GM21360 (cell line): ENCODE results near the gene TNS1.

ENCODE experiments used
- ATAC-seq: cut with Tn5 transposase; IDR thresholded peaks from one replicate; pipeline ENCODE4 v1.9.1; 2021; ENCODE audit warnings: mild to moderate bottlenecking, moderate library complexity; ENCODE audit not compliant: unreplicated experiment

The TNS1 gene

DNA sequence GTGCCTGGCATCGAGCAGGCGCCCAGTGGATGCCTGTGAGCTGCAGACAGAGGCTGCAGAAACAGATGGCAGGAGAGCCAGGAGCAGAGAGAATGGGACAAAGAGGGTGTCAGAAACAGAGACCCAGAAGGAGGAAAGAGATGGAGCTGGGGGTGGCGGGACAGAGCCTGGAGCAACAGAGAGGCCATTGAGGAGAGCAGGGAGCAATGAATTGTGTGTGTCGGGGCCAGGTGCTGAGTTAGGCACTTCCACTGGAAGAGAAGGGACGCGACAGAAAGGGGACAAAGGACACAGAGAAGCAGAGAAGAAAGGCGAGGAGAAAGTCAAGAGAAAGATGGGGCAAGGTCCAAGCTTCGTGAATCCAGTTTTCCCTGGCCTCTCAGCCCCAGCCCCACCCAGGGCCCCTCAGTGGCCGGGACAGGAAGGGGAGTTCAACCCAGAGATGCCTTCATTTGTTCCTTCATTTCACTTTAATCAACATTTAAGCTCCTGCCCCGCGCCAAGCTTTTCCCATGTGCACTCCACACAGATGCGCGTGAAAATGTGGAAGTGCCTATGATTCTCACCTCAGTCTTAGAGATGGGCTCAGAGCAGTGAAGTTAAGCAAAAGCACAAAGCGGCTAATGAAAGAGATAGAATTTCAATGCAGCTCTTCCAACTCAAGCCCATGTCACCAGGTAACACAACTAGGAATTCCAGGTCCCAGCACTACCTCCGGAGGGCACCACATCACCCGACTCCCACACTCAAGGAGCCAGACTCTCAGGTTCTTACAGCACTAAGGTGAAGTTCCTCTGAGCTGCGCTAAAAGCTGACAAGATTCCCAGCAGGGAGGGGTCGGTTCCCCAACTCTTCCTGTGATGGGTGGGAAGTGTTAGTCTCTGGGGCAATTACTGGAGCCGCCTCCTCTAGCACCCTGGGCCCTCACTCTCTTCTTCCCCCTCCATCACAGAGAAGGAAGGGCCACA lies 55.1 kb downstream of the TNS1 start:
- ATAC-seq, result no peak

DNA sequence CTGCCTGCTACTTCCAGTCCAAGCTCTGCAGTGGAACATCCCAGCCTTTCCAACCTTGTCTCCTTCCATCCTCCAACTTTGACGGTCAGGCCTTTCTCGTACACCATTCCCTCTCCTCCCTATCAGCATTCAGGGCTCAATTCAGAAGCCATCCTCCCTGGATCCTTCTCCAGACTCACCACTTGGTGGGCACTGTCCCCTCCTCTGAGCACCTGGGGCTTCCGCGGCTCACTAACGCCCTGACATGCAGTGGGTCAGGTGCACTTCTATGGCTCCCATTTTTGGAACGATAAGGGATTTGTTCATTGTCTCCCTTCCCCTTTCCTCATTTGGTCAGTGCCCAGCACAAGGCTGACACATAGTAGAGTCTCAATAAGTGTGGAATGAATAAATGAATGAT lies 56.7 kb downstream of the TNS1 start:
- no peak for ATAC-seq

DNA sequence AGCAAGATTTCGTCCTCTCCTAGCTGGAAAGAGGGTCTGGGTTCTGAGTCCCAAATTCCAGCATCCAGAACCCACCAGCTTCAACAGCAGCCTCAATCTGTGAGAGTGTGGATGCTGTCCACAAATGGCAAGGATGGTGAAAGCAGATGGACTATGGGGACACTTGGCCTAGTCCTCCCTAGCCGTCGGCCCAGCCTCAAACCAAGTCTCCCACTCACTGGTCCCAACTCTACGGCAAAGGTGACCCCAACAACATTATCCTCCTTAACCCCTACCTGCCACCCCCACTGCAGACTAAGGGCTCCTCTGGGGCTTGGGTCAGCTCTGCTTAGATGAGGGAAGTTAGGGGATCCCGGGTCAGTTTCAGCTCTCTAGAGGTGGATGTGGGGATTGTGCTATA lies 57.3 kb downstream of the TNS1 start:
- no peak for ATAC-seq

DNA sequence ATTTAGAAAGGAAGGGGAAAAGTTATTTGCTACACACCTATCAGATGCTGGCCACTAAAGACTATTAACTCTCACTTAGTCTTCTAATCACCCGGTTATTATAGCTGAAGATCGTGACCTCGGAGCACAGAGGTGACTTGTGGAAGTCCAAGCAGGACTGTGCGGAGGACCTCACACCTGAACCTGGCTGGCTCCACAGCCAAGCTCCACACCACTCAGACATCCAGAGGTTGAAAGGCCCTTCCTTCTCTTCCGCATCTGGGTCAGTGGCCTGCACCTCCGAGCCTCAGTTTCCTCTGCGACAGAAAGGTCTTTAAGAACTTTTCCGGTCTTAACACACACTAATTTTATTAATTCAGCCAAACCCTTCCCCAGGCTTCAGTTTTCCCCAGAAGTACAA lies 57.9 kb downstream of the TNS1 start:
- no peak for ATAC-seq

DNA sequence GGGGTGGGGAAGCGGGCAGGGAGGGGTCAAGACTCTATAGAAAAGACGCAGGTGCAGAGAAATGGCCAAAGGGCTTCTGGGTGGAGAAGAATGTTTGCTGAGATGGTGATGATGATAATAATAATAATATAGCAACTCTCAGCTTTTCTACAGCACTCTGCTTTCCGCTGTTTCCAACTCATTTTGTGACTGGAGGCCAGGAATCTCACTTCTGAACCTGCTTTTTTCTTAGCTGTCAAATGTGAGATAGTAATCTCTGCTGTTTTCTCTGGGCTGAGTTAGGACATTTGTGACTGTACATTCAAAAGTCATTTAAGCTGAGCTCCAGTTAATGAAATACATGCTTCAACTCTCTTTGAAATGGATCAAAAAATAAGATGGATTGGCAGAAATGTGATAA lies 58.4 kb downstream of the TNS1 start:
- no peak for ATAC-seq

DNA sequence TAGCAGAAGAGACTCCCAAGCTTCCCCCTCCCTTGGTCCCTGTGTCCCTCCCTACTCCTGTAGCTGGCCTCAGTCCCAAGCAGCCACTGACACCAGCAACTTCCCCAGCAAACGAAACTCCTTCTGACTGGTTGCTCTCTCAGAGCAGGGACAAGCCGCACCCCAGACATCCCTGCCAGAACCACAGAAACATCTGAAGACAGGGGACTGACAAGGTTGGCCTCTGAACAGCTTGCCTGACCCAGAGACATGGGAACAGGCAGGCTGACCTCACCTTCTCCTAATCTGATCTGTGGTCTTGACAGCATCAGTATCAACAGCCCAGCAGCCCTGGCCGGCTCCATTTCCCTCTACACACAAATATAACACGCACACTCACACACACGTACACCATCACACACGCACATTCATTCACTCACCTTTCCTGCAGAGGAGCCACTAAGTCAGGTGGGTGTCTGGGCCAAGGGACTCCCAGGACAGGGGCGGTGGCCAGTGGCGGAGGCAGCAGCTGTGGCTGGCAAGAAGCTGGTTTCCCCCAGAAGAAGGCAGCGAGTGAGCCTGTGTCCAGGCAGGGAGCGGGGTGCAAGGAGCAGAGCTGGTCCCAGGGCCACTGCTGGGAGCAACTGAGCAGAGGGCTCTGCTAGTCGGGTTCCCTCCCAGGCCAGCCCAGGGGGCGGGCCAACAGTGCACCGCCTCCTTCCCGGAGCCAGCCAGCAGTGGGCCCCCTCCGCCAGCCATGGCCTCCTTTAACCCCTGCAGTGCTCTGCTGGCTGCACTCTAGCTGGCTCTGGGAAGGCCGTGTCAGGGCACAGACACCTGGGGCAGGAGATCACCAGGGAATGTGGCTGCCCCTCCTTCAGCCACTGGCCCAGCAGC lies 59.1 kb downstream of the TNS1 start:
- ATAC-seq, result no peak

DNA sequence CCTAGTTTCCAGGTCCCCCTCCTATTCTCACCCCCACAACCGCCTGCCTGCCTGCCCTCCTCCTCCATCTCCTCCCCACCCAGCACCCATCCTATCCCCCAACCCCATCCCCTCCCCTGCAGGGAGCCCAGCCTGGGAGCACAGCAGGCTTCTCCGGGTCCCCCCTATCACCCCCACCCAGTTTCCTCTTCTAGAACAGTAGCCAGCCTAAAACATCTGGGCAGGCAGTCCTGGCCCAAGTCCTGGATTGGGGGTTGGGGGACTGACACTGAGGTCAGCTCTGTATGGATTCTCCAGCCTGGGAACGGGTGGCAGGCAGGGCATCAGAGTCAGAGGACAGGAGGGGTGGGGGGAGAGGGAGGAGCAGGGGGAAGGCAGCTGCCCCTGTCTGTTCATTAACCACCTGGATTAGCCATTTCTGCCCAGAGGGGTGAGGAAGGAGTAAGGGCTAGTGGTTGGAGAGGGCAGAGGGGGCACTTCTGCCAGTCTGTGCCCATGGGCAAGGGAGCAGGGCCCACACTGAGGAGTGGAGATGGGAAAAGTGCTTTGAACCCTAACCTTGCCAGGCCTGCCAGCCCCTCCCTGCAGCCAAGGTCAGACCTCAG lies 60.0 kb downstream of the TNS1 start:
- ATAC-seq, result no peak

DNA sequence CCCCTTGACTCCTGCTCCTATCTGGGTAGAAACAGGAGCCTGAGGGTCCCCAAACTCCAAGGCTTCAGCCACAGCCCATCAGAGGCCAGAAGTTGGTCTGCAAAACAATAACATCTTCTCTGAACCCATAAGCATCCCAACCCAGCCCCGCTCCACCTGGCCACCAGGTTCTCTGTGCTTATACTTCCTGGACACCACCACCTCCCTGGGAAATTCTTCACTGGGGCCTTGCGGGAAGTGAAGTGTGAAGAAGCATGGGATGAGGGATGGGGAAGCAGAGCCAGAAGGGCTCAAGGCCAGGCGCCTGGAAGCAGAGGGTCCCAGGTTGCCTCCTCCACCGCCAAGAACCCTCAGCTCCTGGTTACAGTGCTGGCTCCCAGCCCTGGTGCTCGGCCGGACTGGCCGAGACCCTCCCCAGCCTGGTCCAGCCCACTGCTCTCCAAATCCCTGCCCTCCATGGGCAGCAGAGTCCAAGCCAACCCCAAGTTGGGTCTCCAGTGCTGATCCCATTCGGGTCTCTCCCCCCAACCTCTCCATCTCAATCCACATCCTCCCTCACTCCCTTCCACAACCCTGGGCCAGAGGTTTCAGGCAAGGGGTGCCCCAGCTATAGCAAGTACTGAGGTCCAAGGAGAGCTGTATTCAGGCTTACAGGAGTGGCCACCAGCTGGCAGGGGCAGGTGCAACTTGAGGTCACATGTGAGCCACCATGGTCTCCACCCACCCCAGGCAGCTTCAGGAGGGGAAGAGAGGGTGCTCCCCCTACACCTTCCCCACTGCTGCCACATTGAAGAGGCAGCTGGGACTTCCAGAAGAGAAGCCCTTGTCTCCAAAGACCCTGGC lies 60.7 kb downstream of the TNS1 start:
- no peak for ATAC-seq

DNA sequence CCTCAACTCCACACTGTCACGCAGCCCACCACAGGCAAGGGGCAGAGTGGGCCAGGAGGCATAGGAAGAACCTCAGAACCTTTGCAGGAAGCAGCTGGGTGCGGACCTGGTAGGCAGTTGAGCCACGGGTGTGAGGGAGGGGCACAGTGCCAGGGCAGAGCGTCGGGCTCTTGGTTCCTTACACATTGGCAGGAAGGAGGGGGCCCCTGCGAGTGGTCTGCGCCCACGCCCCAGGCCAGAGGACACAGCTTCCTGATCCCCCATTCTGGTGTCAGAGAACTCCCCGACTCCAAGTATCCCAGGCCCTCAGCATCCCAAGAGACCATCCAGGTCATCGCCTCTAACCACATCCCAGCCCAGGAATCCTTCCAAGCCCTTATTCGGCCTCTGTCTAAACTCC lies 61.5 kb downstream of the TNS1 start:
- no peak for ATAC-seq

DNA sequence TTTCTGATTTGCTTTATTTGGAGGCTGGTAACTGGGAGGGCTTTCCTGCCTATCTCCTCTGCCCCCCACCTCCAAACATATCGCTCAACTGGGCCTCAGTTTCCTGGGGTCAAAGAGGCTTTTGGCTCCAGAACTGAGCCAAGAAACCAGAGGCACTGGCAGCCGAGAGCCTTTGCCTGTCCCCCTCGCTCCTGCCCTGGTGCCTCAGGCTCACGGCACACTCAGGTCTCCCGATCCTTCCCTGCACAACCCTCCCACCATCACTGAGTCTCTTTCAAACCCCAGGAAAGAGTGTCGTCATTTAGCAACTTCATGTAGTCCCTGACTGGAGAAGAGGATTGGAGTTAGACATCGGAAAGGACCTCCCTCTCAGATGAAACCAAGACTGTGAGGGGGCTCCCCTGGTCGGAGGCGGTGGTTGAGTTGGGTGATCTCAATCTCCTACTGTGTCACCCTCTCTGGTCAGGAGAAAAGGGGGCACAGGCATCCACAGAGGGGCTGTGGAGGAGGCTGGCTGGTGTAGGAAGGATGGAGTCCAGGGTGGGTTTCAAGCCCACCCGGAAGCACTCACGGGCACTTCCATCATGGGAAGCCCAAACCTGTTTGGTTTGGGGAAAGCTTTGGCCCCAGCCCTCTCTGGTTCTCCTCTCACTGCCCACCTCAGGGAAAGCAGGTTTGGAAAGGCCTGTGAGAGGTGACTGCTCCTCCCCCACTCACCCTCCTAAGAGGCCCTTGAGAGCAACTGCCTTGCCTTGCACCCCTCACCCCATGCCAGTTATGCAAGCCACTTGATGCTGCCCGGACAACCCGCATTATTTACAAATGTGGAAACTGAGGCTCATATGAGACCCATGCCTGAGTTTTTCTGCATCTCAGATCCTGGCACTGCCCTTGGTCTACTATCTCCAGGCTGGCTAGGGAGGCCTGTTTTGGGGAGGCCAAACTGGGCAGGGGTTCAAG lies 62.3 kb downstream of the TNS1 start:
- ATAC-seq, result no peak

DNA sequence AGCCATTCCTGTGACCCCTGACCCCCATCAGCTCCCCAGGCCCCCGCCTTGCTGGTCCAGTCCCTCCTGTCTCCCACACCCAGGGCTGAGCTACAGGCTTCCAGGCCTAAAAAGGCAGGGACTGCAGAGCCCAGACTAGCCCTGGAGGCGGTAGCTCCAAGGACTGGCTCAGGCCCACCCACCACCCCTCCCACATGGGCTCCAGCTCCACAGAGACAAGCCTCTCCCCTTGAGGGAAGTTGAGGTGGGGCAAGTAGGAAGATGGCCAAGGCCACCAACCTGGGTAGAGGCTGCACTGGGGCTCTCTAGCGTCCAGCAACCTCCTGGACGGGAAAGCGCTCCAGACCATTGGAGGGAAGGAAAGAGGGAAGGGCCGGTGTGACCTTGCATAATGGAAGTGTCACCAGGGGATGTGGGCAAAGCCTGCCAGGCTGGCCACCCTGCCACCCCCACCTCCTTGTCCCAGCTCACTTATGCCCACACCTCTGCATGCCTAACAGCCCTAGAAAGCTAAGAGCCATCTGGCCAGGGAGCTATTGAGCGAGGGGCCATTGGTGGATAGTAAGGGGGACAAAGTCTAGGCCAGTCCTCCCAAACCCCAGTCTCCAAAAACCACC lies 63.1 kb downstream of the TNS1 start:
- no peak for ATAC-seq

DNA sequence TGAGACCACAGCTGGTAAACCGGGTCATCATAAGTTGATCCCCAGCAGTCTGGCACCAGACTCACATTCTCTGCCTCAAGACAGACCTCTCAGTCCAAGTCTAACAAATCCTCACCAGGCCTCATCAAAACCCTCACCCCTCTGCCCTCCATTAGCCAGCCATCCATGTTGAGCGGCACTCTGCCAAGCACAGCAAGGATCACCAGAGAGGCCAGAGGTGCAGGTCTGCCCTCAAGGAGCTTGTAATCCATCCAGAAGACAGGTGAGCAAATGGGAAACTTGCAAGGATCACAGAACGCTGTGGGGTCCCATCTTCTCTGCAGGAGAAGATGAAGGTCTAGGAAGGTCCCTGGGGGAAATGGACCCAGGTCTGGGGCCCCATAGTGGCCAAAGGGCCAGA lies 63.6 kb downstream of the TNS1 start:
- no peak for ATAC-seq

DNA sequence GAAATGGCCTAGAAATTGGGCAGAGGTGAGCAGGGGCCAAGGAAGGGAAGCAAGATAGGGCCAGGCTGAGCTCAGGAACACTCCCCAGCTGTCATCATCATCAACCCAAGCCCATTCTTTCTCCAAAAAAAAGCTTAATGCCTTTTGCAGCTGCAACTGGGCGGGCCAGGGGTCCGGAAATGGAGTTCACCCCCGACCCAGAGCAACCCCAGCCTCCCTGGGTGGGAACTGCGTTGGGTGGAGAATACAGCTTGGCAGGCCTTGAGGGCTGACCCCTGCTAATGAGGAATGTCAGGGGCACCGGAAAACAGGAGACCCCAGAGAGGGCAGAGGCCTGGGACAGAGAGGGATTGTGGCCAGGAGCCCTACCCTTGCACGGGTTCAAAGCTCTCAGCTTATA lies 64.8 kb downstream of the TNS1 start:
- no peak for ATAC-seq

DNA sequence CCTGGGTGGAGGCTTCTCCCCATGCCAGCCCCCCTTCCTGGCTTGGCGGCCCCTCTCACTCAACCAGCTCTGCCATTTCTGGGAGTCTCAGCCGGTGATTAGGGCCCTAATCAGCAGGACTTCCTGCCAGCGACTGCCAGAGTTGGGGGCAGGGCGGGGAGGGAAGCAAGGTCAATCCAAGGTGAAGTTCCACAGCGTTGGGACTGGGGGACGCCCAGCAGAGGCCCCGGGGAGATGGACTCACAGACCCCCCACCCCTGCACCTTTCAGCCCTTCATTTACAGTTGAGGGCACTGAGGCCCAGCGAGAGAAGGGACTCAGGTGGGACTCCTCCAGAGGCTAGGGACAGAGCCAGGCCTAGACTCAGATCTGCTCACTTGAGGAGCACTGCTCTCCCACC lies 65.3 kb downstream of the TNS1 start:
- ATAC-seq, result no peak

DNA sequence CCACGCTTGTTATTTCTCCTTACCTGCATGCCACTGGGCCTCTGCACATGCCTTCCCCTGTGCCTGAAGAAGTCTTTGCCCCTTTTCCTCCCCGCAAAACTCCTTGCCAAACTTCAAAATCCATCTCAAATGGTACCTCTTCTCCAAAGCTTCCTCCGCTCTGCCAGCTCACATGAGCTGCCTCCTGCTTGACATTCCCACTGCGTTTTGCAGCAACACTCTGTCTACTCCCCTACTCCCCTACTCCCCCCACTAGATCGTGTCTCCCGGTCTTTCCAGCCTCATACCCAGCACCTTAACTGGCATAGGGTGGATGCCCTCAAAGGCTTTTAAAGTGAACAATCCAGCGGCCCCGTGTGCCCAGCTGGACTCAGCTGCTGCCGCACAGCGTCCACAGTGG lies 65.8 kb downstream of the TNS1 start:
- ATAC-seq, result no peak

DNA sequence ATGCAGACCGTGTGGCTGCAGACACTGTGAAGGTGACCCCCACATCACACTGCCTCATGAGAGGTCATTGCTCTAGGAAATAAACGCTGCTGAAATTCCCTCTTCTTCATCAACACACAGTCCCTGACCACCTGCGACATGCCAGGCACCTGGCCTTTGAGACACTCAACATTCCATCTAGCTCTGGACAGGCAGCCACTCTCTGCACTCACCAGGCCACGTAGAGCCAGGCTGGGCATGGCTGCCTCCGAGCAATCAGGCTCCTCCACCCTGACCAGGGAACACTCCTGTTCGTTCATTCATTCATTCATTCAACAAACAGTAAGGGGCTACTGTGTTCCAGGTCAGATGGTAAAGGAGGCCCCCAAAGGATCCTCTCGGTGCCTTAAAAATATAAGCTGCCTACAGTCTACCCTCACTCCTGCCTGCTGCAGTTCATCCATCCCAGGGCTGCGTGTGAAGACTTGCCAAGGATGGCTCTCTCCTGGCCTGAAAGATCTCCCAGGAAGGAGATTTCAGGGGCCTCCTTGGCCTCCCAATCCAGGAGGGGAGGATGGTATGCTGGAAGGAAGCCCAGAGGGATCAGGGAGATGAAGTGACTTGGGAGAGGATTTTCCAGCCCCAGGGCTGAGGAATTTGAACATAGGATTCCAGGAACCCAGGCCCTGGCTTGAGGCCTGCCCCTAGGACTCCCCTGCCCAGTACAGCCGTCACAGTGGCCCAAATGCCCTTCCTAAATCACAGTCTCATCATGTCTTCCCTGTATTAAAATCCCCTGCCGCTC lies 66.7 kb downstream of the TNS1 start:
- ATAC-seq, result no peak

DNA sequence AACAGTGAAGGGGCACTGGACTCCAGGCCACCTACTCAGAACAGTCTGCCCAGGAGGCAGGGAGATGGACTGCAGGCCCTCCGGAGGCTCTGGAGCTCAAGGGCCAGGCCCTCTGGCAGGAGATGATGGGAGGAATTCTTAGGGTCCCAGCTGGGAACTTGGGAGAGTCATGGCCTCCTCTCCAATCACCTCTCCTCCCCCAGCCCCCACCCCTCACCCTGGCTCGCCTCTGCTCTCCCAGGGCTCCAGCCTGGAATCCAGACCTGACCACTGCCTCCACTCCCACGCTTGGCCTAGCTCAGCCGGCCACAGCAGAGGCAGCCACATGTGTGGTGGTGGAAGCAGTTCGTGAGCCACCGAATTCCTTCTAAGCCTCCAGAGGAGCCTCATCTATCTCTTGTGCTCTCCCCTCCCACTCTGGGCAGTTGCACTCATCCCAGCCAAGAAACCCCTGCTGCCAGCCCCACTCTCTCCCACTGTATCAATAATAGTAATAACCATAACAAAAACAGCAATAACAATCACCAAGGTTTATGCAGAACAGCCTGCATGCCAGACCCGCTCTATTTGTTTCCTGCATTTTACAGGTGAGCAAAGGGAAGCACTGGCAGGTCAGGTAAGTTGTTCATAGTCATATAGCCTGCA lies 67.4 kb downstream of the TNS1 start:
- ATAC-seq, result no peak
